Fibroblast of lung (primary cell): ENCODE data around the gene ALDH1L1.

Source experiments
- CTCF ChIP-seq, 2 donors: IDR thresholded peaks in 1 of 2; conservative IDR thresholded peaks in 1 of 2; 1 replicate in 1 of 2; 2 replicates in 1 of 2; pipeline ENCODE4 v1.5.1; 2011 to 2012; ENCODE audit warnings: low read length in 2 of 2, control low read depth in 1 of 2, inconsistent platforms in 1 of 2, low read depth in 1 of 2, mild to moderate bottlenecking in 1 of 2
- EZH2 ChIP-seq: IDR thresholded peaks from 2 replicates; pipeline ENCODE4 v1.5.1; 2012; ENCODE audit warnings: low read length, control low read depth, mild to moderate bottlenecking; ENCODE audit errors: missing control alignments

- TF ChIP-seq CTCF (conservative IDR thresholded peaks at IDR 0.05 in 1 of 2, IDR thresholded peaks at IDR 0.05 in 1 of 2; ENCODE audit: low read depth in 1 of 2, low read length in 2 of 2) (no peak), EZH2 (no peak)
Observed at GRCh38 chr3:126159476-126159875, 20.9 kb downstream of the ALDH1L1 start.
